NK-92 treated with Interleukin-12 subunit alpha and Interleukin-12 subunit beta, amount 100 ng/mL, for 24 hours (cell line): ENCODE measurements around the gene L3MBTL4.
"Not testable (repeated sequence)": the region's sequence is repeated elsewhere in the genome, so short reads cannot be mapped to it uniquely, and the experiment has no call there.

Experiments used
- DNase-seq: peaks from one replicate; lab custom pipeline; 2025; lab: John Stamatoyannopoulos, UW

The L3MBTL4 gene

DNA sequence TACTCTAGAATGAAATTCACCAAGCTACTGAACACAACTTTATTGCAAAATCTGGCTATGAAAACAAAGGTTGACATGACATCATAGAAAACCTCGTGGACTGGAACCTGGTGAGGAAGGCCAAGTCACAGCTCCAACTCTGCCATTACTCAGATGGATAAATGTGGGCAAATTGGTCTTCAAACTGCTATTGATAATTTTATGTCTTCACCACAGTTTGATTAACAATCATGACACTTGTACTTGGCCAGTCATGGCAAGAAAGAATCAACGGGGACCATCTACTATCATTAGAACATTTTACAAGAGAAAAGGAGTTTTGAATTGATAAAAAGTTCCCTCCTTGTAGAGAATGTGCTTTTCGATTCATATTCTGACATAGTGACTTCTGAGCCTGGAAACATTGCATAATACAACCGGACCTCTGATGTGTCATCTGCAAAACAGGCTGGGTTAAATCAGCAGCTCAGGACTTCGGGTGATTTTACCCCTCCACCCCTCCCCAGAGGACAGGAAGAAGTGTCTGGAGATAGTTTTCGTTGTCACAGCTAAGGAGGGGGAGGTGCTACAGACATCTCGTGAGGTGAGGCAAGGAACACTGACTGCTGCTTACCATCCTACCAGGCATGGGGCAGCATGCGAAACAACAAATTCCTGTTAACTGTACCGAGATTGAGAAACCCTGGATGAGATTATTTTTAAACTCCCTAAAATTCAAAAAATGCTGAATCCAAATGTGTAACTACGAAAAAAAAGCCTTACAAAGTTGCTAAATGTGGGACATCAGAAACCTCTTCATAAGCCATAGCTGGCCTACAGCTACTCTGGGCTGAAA, 8.4 kb downstream of the L3MBTL4 start:
- DNase-seq: no peak

- DNase-seq: no peak
Observed at GRCh38 chr18:6405237-6406074, 9.3 kb downstream of the L3MBTL4 start.

DNA sequence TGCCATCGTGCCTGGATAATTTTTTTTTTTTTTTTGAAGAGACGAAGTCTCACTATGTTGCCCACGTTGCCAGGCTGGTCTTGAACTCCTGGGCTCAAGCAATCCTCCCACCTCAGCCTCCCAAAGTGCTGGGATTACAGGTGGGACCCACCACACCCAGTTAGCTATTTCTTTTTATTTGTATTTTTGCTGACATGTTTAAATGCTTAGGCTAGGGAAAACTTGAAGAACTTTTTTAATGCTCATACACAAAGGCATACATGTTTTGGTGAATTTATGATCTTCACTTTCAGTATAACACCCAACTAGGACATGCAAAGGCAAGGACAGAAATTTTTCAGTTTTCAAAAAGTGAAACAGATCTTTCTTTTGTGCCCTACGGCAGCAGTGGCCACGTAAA, 9.9 kb downstream of the L3MBTL4 start:
- no peak for DNase-seq

DNA sequence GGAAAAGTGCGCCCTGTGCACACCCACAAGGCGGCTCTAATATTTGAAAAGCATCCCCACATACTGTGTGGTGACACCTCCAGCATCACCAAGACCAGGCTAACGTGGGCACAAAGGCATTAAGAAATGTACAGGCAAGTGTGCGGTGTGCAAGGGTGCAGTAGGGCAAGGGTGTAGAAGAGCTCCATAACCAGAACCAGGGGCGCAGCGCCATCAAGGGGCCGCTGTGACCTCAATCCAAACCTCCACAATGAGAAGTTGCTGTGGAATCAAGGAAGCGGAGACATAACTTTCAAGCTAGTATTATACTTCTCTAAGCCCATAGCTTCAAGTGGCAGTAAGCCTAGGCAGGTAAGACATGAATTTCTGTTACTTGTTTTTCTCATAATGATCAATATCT, 13.0 kb downstream of the L3MBTL4 start:
- DNase-seq: no peak

- DNase-seq: no peak
Observed at GRCh38 chr18:6399776-6400175, 14.9 kb downstream of the L3MBTL4 start.

GRCh38 chr18:6397931-6398566, 16.7 kb downstream of the L3MBTL4 start:
- DNase-seq: no peak

GRCh38 chr18:6396847-6397246, 17.9 kb downstream of the L3MBTL4 start:
- DNase-seq: no peak

- DNase-seq: no peak
Observed at GRCh38 chr18:6396276-6396675, 18.4 kb downstream of the L3MBTL4 start.

DNA sequence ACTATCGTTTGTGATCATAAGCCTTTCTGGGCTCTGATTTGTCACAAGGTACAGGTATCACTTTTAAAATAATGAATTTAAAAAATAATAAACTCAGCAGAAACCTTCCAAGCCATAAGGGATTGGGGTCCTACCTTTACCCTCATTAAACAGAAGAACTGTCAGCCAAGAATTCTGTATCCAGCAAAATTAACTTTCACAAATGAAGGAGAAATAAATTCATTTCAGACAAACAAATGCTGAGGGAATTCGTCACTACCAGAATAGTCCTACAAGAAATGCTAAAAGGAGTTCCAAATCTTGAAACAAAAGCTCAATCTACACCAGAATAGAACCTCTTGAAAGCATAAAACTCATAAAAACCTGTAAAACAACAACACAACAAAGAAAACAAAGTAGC, 25.7 kb downstream of the L3MBTL4 start:
- no peak for DNase-seq

GRCh38 chr18:6382963-6383362, 31.7 kb downstream of the L3MBTL4 start:
- DNase-seq: no peak

GRCh38 chr18:6377473-6377872, 37.2 kb downstream of the L3MBTL4 start:
- DNase-seq: not testable (repeated sequence)

DNA sequence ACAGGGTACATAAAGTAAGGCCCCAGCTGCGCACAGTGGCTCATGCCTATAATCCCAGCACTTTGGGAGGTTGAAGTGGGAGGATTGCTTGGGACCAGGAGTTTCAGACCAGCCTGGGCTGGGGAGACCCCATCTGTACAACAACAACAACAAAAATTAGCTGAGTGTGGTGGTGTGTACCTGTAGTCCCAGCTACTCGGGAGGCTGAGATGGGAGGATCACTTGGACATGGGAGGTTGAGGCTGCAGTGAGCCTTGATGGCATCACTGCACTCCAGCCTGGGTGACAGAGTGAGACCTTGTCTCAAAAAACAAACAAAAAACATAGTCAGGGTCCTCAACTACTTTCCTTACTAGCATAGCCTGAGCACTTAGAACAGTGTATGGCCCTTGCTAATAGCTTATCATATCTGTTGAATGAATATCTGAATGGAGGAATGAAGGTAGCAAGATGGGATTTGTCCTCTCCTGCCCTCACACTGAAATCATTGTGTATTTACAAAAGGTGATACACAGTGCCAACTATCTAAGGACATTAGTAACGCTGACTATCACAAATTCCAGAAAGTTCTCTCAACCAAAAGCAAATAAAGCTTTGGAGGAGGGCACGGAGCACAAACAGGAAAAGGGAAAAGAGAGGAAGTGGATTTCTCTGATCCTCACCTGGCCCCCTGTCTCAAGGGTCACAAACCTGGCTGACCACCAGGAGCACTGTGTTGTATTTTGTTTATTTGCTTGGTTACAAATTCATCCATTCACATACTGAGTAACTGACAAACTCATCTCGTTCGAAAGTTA, 38.1 kb downstream of the L3MBTL4 start:
- DNase-seq: no peak

GRCh38 chr18:6374935-6375529, 39.7 kb downstream of the L3MBTL4 start:
- DNase-seq: no peak

- no peak for DNase-seq
Observed at GRCh38 chr18:6374340-6374739, 40.4 kb downstream of the L3MBTL4 start.

- DNase-seq: no peak
Observed at GRCh38 chr18:6373187-6373586, 41.5 kb downstream of the L3MBTL4 start.

GRCh38 chr18:6370886-6371635, 43.6 kb downstream of the L3MBTL4 start:
- no peak for DNase-seq

- DNase-seq: no peak
Observed at GRCh38 chr18:6370410-6370809, 44.3 kb downstream of the L3MBTL4 start.

GRCh38 chr18:6368017-6368416, 46.7 kb downstream of the L3MBTL4 start:
- no peak for DNase-seq

- DNase-seq: no peak
Observed at GRCh38 chr18:6367208-6367607, 47.5 kb downstream of the L3MBTL4 start.

DNA sequence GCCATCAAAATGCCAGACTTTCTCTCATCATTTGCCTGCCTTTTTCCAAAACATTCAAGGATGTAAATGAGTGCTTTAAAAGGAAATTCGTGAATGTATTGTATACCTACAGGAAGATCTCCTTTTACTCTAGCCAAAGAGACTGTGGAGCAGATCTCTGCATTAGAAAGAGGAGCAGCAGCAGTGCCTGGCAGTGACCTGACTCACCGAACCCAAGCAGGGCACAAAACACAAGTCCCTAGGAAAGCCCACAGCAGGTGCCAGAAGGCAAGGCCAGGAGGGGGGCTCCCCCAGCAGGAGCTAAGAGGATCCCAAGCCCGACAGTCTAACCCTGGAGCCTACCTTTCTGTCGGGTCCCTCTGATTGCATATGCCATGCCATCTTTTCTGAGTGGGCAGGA, 47.9 kb downstream of the L3MBTL4 start:
- DNase-seq: no peak

DNA sequence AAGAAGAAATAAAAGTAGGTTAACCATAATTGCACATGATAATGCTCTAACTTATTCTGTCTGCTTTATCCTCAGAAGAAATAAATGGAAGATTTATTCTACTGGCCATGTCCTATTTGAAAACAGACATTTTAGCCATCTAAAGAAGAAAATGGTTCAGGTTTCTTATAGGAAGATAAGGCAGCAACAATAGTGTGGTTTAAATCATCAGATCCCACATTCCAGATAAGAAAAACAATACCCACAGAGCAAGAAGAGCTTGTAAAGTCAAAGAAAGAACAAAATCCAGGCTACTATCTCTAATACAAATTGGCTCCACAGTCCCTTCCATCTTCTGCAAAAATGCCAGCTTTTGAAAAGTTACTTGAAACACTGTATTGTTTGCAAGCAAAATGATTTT, 49.3 kb downstream of the L3MBTL4 start:
- DNase-seq: no peak
